DMS53 treated with DMSO at 0.1 percent for 48 hours (cell line): ENCODE results near the gene PYDC1.
"Not testable (repeated sequence)": the region's sequence is repeated elsewhere in the genome, so short reads cannot be mapped to it uniquely, and the experiment has no call there.

Experiments
- DNase-seq: peaks from one replicate; lab custom pipeline; 2025; ENCODE audit not compliant: unreplicated experiment; lab: John Stamatoyannopoulos, UW

Gene PYDC1

DNA sequence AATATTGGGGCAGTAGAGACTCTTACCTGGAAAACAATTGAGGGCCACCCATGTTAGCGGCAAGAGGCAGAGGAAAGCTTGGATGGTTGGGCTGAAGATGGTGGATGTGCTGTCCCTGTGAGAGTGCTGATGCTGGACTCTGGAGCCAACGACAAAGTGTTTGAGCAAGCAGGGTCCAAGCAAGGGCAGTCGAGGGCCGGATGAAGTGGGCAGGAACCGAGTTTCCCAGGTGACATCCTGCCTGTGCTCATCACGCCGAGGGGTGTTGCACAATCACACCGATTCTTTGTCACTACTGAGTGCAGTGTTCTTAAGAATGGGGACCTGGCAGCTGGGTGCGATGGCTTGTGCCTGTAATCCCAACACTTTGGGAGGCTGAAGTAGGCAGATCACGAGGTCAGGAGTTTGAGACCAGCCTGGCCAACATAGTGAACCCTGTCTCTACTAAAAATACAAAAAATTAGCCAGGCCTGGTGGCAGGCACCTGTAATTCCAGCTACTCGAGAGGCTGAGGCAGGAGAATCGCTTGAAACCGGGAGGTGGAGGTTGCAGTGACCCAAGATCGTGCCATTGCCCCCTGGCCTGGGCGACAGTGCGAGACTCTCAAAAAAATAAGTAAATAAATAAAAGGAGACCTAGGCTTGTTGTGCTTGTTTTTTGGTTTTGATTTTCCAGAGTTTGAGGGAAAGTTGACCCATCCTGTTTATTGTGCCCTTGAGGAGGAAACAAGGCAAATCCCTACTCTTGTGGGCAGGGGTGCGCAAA is 20.4 kb downstream of the PYDC1 start:
- DNase-seq: no peak

DNA sequence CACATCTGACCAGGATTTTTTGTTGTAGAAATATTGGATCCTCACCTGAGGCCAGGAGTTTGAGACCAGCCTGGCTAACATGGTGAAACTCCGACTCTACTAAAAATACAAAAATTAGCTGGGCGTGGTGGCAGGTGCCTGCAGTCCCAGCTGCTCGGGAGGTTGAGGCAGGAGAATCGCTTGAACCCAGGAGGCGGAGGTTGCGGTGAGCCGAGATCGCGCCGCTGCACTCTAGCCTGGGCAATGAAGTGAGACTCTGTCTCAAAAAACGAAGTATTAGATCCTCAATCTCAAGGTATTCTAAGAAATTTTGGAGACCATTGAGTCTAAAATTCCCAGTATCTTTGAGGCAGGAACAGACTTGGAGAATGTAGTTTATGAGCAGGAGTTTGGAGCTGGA is 21.1 kb downstream of the PYDC1 start:
- not testable (repeated sequence) for DNase-seq

DNA sequence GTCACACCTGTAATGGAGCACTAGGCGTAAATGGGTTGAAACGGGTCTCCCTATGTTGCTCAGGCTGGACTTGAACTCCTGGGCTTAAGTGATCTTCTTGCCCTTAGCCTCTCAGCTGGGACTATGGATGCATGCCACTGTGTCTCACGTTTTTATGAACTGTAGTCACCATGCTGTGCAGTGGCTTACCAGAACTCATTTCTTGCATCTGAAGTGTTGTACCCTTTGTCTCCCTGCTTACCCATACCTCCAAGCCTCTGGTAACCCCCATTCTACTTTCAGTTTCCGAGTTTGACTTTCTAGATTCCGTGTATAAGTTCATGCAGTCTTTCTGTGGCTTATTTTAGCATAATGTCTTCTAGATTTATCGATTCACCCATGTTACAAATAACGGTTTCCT is 22.0 kb downstream of the PYDC1 start:
- DNase-seq: no peak

DNA sequence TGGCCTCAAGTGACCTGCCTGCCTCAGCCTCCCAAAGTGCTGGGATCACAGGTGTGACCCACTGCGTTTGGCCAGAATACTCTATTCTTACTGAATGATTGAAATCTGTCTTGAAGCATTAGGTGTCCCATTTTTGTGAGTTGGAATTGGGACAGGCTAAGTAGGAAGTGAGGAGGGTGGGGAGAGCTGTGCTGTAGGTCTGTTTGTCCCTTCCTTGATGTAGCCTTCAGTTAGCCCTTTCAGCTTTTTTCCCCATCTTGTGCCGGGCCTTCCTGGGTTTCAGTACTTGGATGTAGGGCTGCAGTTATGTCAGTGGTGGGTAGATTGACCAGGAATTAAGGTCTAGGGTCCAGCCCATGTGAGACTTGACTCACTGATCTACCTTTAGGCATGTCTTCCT is 23.1 kb downstream of the PYDC1 start:
- DNase-seq: no peak

DNA sequence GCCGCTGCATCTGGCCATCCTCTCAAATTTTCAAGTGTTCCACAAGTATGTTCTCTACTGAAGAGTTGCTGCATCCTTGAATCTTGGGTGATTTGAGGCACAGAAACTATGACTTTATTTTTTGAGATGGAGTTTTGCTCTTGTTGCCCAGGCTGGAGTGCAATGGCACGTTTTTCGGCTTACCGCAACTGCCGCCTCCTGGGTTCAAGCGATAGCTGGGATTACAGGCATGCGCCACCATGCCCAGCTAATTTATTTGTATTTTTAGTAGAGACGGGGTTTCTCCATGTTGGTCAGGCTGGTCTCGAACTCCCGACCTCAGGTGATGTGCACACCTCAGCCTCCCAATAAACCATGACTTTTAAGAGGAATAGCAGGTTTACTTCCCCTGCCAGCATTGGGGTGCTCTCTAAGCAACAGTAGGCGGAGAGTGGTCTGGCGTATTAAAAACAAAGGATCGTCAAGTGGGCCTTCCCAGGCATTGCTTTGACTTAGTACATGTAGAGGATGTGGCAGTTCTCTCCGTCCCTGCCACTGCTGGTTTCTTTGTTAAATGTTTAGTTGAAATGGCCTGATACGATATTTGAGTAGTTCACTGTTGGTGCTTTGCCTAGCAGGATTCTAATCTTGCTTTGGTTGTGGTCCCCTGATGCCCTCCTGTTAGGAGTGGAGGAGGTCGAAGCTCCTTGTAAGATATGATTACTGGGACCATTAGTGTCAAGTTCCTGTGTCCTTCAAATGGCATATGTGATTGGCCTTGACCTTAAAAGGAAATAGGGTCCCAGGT is 23.9 kb downstream of the PYDC1 start:
- DNase-seq: no peak

DNA sequence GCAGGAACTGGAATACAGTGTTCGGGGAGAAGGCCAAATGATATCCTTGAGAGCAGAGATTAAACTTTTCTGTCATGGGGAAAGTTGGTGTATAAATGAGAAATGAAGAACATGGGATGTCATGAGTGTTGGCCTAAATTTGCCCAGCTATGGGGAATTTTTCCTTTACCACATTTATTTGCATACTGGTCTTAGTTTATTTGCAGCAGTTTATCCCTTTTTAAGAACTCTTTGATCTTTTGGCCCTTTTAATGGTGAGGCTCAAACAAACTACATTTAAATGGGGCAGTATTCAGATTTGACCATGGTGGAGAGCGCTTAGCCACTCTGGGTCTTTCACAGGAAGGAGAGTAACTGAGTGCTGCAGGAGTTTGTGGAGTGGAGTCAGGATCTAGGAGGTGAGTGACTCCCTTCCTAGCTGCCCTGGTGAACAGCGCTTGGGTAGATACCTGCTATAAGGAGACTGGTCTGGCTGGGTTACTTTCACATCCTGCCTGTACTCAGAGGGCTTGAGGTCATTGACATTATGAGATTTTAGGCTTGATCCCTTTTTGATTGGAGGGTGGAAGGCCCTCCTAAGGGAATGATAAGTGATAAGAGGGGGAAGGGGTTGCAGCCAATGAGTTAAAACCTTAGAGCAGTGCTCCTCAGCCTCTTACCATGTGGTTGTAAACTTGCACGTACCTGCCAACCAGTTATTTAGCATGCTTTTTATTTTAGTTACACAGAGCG is 25.1 kb downstream of the PYDC1 start:
- DNase-seq: no peak

DNA sequence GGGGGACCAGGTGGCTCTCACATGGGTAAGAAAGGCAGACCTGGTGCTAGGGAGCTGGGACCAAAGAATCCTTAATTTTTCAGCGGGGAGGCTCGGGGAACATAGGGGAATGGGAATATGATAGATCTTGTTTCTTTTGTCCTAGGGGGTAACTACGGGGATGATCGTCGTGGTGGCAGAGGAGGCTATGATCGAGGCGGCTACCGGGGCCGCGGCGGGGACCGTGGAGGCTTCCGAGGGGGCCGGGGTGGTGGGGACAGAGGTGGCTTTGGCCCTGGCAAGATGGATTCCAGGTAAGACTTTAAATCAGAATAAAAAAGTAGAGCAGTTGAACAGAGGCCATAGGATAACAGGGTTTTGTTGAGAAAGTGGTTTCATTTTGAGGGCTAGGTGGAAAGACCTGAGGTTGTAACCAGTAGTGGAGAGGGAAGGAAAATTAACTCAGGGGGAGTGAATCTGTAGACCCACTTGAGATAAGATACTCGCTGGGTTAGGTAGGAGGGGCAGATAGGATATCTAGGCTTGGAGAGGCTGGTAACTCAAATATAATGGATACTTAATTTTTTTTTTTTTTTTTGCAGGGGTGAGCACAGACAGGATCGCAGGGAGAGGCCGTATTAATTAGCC is 26.0 kb downstream of the PYDC1 start:
- DNase-seq: no peak

DNA sequence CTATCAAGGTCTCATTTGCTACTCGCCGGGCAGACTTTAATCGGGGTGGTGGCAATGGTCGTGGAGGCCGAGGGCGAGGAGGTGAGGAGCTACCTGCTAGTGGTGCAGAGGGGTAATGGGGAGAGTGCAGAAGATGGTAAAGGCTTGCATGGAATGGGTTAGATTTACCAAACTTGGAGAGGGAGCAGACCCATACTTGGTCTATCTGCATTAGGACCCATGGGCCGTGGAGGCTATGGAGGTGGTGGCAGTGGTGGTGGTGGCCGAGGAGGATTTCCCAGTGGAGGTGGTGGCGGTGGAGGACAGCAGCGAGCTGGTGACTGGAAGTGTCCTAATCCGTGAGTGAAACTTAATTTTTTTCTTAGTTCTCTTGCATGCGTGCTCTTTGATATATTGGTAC is 26.9 kb downstream of the PYDC1 start:
- DNase-seq: no peak

DNA sequence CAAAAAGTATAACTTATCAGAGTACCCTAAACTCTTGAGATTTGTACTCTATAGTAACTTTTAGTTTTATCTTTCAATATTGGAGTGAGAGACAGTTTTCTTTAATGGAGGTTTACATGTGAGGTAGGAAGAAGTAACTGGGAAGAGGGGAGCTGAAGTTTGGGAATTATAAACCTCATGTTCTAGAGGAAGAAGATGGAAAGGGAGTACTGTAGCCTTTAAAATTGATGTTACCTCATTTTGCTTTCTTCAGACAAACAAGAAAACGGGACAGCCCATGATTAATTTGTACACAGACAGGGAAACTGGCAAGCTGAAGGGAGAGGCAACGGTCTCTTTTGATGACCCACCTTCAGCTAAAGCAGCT is 27.5 kb downstream of the PYDC1 start:
- DNase-seq: no peak

DNA sequence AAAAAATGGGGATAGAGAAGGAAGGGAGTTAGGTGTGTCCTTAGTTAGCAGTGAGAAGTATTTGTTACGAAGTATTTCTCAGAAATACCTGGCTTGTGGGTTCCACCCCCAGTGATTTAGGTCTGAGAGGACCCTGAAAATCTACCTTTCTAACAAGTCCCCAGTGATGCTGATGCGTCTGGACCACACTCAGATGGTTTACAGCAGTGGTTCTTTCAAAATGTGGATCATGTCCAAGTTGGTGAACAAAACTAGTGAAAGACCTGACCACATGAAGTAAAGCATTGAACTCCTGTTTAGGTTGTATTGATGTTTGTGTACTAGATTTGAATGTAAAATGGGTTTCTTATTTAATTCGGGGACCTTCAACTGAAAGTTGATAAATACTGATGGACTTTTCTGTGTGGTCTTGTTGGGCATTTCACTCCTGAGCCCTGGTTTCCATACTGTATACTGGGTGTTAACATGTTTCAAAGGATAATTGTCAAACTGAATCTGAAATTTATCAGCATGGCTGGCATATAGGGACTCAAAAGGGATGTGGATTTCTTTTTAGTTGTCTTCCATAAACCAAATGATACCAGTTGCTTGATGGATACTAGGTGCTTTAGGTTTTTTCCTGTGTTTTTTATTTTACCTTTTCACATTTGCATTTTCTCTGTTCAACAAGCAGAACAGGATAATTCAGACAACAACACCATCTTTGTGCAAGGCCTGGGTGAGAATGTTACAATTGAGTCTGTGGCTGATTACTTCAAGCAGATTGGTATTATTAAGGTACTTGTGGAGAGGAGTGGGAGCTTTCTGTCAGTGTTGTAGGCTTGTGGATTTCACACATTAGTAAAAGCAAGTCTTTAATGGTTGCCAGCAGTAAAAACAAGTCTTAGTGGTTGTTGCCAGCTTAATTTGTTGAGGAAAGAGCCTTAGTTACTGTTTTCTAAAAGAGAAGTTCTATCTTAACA is 28.2 kb downstream of the PYDC1 start:
- no peak for DNase-seq

DNA sequence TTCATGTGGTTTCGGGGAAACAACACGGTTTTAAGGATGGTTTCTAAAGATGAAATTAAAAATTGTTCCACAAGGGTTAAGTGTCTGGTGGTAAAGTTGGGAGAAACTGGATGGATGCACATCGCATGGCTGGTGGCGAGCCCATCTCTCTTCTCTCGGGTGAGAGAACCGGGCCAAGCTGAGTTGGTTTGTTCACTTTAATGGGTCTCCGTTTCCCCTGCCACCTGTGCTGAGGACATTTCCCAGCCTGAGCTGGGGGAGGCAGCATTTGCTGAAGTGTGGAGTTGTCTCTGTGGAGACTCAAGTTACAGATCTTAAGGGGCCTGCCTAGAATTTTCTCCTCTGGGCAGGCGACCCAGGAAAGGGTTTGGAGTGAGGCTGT is 29.1 kb downstream of the PYDC1 start:
- DNase-seq: no peak

DNA sequence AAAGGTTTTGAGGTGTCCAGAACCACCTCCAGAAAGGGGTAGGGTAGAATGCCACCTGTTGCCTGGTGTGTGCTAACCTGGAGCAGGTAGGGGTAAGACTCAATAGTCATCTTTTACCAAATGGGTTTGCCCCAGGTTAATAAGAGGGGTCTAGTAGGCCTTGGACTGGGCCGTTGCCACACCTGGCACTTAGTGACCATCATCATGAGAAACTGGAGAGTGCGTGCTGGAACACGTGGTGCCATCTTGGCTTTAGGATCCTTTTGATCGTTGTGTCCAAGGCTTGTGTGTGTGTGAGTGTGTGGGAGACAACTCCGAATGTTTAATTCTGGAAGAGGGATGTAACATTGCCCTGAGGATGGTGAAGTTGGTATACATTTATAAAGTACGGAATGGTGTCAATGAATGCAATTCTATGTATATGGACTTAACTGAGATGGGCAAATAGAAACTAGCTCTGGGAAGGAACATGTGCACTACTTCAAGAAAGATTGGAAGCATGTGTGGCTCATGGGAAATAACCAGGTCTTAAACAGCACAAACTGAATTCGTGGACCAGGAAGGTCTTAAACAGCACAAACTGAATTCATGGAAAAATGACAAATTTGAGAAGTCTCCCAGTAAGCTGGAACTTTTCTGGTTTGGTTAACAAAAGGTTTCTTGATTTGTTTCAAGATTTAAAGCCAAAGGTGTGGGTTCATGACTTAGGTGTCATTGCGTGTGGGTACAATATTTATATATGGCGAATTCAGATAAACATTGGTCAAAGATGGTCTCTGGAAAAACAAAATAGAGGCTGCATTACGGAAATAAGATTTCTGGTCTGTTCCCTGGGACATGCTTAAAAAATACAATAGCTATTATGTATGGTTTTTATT is 29.8 kb downstream of the PYDC1 start:
- no peak for DNase-seq

DNA sequence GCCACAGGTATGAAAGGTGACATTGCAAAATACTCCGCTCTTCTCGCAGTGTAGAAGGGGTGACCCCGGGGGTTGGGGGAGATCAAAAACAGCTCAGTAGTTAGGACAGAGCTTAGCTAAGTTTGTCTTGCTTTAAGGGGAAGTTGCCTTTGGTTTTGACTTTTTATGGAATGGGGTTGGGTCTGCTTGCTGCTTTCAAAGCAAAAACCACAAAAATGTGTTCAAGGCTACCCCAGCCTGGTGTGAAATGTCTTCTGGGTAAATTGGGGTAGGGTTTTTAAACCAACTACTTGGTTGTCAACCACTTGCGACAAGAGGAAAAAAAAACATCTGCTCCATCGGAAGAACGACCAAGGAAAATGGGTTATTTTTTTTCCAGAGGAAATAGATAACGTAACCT is 30.8 kb downstream of the PYDC1 start:
- DNase-seq: no peak

DNA sequence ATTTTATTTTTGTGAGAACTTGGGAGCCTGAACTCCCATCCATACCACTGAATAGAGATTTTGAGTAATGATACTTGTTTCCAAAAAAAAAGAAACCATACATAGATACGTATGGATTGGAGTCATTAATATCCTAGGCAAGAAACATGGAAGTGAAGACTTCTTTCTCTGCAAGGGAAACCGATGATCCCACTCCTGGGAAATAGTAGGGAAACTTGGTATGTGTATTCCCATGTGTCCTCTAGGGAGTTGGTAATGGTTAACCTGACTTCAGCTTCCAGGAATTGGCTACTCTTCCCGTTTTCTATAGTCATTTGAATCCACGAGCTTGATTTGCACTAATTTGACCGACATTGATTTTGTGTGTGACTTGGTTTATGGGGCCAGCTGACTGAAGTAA is 31.6 kb downstream of the PYDC1 start:
- no peak for DNase-seq

DNA sequence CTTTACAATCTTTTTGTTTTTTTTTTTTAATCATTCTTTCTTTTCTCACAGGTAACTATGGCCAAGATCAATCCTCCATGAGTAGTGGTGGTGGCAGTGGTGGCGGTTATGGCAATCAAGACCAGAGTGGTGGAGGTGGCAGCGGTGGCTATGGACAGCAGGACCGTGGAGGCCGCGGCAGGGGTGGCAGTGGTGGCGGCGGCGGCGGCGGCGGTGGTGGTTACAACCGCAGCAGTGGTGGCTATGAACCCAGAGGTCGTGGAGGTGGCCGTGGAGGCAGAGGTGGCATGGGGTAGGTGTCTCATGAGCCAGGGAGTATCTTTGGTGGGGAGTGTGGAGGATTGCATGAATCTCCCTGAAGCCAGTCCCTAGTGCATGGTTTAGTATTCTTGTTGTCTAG is 32.0 kb downstream of the PYDC1 start:
- no peak for DNase-seq

DNA sequence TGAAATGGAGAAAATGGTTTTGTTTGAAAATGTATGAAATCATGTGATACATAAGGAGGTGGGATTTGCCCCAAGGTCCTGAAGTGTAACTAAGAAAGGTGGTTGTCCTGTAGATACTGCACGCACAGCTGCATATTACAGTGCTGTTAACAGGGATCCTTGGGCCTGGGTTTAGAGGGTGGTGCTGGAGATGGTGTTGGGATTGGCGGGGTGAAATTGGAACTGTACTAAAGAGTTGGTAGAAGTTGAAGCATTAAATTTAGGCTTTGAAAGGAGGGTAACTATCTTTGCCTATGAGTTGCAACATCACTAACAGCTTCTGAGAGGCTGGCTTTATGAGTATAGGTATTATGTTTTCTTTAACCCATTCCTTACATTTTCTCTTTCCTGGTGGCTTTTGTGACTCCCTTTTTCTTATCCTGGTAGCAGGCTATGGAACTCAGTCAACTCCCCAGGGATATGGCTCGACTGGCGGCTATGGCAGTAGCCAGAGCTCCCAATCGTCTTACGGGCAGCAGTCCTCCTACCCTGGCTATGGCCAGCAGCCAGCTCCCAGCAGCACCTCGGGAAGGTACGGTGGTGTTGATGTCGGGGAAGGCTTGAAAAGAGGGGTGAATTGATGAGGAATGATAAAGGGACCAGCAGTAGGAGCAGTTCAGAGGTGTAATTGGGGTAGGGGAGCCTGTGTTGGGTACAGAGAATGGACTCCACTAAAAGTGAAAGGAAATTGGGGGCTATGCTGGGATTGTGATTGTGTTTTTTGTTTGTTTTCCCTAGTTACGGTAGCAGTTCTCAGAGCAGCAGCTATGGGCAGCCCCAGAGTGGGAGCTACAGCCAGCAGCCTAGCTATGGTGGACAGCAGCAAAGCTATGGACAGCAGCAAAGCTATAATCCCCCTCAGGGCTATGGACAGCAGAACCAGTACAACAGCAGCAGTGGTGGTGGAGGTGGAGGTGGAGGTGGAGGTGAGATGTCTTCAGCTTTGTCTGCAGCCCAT is 33.2 kb downstream of the PYDC1 start:
- no peak for DNase-seq

DNA sequence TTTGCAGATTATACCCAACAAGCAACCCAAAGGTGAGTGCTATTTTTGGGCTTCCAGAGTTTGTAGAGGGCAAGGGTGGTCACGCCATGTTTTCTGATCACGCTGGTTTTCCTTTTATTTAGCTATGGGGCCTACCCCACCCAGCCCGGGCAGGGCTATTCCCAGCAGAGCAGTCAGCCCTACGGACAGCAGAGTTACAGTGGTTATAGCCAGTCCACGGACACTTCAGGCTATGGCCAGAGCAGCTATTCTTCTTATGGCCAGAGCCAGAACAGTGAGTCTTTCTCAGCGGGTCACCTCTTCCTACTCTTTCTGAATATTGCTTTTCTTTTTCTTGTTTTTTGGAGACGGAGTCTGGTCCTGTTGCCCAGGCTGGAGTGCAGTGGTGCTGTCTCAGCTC is 34.5 kb downstream of the PYDC1 start:
- DNase-seq: no peak

DNA sequence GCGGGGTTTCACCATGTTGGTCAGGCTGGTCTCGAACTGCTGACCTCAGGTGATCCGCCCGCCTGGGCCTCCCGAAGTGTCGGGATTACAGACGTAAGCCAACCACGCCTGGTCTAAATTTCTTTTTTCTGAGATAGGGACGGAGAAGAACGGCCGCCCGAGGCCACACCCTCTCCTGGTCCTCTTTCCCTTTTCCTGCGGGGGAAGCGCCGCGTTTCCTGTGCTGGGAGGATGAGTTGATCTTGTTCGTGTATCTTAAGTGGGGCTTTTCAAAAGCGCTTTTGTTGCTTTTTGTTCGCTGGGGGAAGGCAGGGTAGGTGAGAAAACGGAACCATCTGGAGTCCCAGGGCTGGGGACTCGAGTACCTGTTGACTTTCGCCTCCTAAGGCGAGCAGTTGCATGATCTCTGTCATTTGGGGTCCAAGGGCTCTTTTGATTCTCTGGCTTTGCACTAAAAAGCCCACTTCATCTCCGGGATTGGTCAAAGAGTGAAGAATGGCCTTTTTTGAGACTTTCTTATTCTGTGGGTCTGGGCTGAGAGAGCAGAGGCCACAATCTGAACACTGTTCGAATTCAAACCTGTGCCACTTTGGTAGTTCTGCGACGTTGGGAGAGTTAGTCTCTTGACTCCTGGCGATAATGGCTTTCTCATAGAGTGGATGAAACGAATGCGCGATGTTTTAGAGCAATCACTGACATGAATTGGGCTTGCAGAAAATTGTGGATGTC is 35.7 kb downstream of the PYDC1 start:
- no peak for DNase-seq
